Keratinocyte (primary cell): Measurements from ENCODE around the gene RB1. TPM values are rescaled to one million over a fixed set of nuclear protein-coding genes. Genes with fewer than 3 reads are reported as not detected.

ENCODE experiments used
- DNase-seq: peaks from one replicate; pipeline ENCODE4 v3.0.0-alpha.2; 2011; ENCODE audit warnings: low read depth, missing footprints, low spot score
- FAIRE-seq: peaks from 2 replicates; lab custom pipeline; 2011; peaks lifted over from hg19 to GRCh38; lab: Jason Lieb, UNC
- H2AFZ ChIP-seq: 2 replicates; pipeline ENCODE4 v1.6.0; 2012; ENCODE audit warnings: low read length, control low read depth, inconsistent platforms; ENCODE audit not compliant: control insufficient read depth
- H3K27ac ChIP-seq: 2 replicates; pipeline ENCODE4 v1.5.1; 2011; ENCODE audit warnings: low read length; ENCODE audit not compliant: control insufficient read depth, insufficient read depth
- H3K27me3 ChIP-seq: 3 replicates; pipeline ENCODE4 v1.6.0; 2011; ENCODE audit warnings: low read length; ENCODE audit not compliant: control insufficient read depth, insufficient read depth; ENCODE audit errors: extremely low read depth
- H3K36me3 ChIP-seq, 2 experiments: 2 replicates in 1 of 2; 3 replicates in 1 of 2; pipeline ENCODE4 v1.5.1; 2011; ENCODE audit warnings: low read length in 2 of 2, mild to moderate bottlenecking in 1 of 2; ENCODE audit not compliant: control insufficient read depth in 2 of 2, insufficient read depth in 2 of 2; ENCODE audit errors: extremely low read depth in 1 of 2
- H3K4me1 ChIP-seq: 3 replicates; pipeline ENCODE4 v1.5.1; 2011; ENCODE audit warnings: low read length; ENCODE audit not compliant: control insufficient read depth, insufficient read depth; ENCODE audit errors: extremely low read depth
- H3K4me2 ChIP-seq: 3 replicates; pipeline ENCODE4 v1.6.0; 2011; ENCODE audit warnings: low read depth, low read length; ENCODE audit not compliant: control insufficient read depth, insufficient read depth; ENCODE audit errors: extremely low read depth
- H3K4me3 ChIP-seq, 3 experiments: fragments of 200-600 bp in 1 of 3; sonication (generic) in 1 of 3; 2 replicates in 2 of 3; 3 replicates in 1 of 3; pipeline ENCODE4 v1.5.1; 2011 to 2016; ENCODE audit warnings: low read length in 3 of 3, mild to moderate bottlenecking in 3 of 3, control low read depth in 2 of 3, inconsistent platforms in 1 of 3, low read depth in 1 of 3, mixed read lengths in 1 of 3, mixed run types in 1 of 3, moderate library complexity in 1 of 3; ENCODE audit not compliant: control insufficient read depth in 2 of 3, insufficient read depth in 2 of 3; ENCODE audit errors: extremely low read depth in 1 of 3
- H3K79me2 ChIP-seq: 2 replicates; pipeline ENCODE4 v1.6.0; 2012; ENCODE audit warnings: low read length; ENCODE audit not compliant: control insufficient read depth, insufficient read depth
- H3K9ac ChIP-seq: 3 replicates; pipeline ENCODE4 v1.6.0; 2011; ENCODE audit warnings: low read length; ENCODE audit not compliant: control insufficient read depth, insufficient read depth; ENCODE audit errors: extremely low read depth
- H3K9me1 ChIP-seq: 3 replicates; pipeline ENCODE4 v1.6.0; 2011; ENCODE audit warnings: low read length; ENCODE audit not compliant: control insufficient read depth, insufficient read depth; ENCODE audit errors: extremely low read depth
- H3K9me3 ChIP-seq: 2 replicates; pipeline ENCODE4 v1.5.1; 2012; ENCODE audit warnings: low read depth, low read length; ENCODE audit not compliant: control insufficient read depth
- H4K20me1 ChIP-seq: 3 replicates; pipeline ENCODE4 v1.6.0; 2011; ENCODE audit warnings: low read length; ENCODE audit not compliant: control insufficient read depth, insufficient read depth; ENCODE audit errors: extremely low read depth
- EZH2 ChIP-seq: IDR thresholded peaks from one replicate; pipeline ENCODE4 v1.6.1; 2012; ENCODE audit warnings: inconsistent platforms, mild to moderate bottlenecking, low read length, moderate library complexity
- dilution Hi-C: fragments of 300-500 bp; cut with MboI; formaldehyde crosslinking; loops from one replicate; pipeline ENCODE4 v1.7.0; 2020; ENCODE audit warnings: low sequenced_read_pairs; ENCODE audit not compliant: extremely low pct_ligation_motif_present
- polyA plus RNA-seq, 5 experiments: library from polyadenylated mRNA; depleted of rRNA in 3 of 5; stranded (reverse) in 3 of 5; stranded (forward) in 1 of 5; unstranded in 1 of 5; fragments of >200 nt; gene quantifications; 1 replicate in 1 of 5; 2 replicates in 3 of 5; 3 replicates in 1 of 5; pipeline versions ENCODE4 v1.2.1 to v1.2.3, GENCODE V29; 2011 to 2012; ENCODE audit warnings: missing spikeins in 2 of 5, low read depth in 1 of 5, low replicate concordance in 1 of 5
- TF ChIP-seq, protein P1 (sequence below), 3 experiments: IDR thresholded peaks in 1 of 3; conservative IDR thresholded peaks in 1 of 3; optimal IDR thresholded peaks in 1 of 3; 2 replicates in 2 of 3; 3 replicates in 1 of 3; pipeline versions ENCODE3 to v1.5.1; 2011; ENCODE audit warnings: low read length in 3 of 3, mild to moderate bottlenecking in 3 of 3, moderate library complexity in 2 of 3, control low read depth in 1 of 3, inconsistent platforms in 1 of 3; ENCODE audit not compliant: insufficient read depth in 2 of 3; ENCODE audit errors: extremely low read depth in 1 of 3

Gene RB1
- polyA plus RNA-seq, 1 donor (not counting 4 experiments of a cell fraction or from before 2014, with no cell fraction given), result 22.4 TPM

DNA sequence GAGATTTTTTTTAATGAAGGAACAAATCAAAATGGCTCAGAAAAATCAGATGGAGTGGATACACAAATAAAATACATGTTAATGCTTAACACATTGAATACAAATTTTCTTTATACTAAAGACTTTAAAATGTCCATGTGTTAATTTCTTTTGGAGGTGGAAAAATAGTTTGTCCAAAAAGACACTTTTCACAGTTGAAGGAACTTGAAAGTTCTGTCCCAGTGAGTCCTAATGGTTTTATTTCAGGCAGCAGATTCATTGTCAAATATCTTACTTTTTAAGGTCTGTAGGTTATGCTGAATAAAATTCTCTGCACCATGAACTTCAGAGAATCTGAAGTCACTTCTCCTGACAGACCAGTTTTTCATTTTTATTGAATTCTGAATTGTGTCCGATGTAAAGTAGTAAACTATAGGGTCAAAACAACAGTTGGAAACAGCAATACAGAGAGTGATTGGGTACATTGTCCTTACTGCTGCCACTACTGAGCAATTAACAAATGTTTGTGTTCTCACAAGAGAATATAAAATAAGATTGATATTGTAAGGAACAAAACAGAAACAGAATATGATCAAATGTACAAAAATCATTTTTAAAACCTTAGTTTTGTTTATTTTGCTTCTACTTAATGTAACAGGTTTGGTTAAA lies 107.7 kb downstream of the RB1 start:
- peaks cover 33% of the 10 kb centered on the region for H3K79me2 ChIP-seq

DNA sequence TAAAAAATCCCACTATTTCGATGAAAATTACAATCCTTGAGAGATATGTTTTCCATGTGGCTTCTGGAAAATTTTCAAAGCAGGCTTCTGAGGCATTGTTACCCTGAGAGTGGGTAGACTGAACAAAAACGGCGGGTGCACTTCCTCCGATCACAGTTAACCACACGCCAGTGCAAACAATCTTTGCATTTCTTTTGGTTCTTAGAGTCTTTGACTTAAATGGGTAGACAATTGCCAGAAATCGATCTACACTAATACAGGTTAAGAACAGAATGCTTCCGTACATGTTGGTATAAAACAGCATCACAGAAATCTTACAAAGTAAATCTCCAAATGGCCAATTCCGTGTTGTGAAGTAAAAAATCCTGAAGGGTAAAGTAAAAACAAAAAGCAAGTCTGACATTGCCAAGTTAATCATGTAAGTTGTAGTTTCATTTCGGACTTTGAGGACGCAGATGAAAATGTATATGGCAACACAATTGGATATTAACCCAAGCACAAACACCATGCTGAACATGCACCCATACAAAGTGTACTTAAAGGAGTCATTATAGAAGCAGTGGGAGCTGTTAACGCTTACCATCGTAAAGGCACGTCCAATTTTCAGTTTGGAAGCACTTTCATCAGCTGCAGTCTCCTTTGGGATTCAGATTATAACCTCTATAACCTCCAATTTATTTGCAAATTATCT lies 108.4 kb downstream of the RB1 start:
- H3K9me3 ChIP-seq, result no peaks in the 10 kb centered on the region
- dilution Hi-C loops, result no loop called here
- no peaks in the 10 kb centered on the region for H4K20me1 ChIP-seq
- H3K9ac ChIP-seq, result peak overlapping the region; percentile 78
- DNase-seq (no peak), FAIRE-seq (peak; percentile 78)
- peaks cover 6% of the 10 kb centered on the region for H3K4me1 ChIP-seq
- H3K27me3 ChIP-seq, result no peaks in the 10 kb centered on the region
- no peaks in the 10 kb centered on the region for H3K9me1 ChIP-seq
- no peaks in the 10 kb centered on the region for H3K36me3 ChIP-seq
- peak overlapping the region; percentile 89 for H3K4me2 ChIP-seq
- peak overlapping the region; percentile 56 to 84 (median 76) for H3K4me3 ChIP-seq
- no peak for TF ChIP-seq EZH2
- TF ChIP-seq, protein P1, sequence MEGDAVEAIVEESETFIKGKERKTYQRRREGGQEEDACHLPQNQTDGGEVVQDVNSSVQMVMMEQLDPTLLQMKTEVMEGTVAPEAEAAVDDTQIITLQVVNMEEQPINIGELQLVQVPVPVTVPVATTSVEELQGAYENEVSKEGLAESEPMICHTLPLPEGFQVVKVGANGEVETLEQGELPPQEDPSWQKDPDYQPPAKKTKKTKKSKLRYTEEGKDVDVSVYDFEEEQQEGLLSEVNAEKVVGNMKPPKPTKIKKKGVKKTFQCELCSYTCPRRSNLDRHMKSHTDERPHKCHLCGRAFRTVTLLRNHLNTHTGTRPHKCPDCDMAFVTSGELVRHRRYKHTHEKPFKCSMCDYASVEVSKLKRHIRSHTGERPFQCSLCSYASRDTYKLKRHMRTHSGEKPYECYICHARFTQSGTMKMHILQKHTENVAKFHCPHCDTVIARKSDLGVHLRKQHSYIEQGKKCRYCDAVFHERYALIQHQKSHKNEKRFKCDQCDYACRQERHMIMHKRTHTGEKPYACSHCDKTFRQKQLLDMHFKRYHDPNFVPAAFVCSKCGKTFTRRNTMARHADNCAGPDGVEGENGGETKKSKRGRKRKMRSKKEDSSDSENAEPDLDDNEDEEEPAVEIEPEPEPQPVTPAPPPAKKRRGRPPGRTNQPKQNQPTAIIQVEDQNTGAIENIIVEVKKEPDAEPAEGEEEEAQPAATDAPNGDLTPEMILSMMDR (optimal IDR thresholded peaks at IDR 0.05 in 1 of 3, IDR thresholded peaks at IDR 0.05 in 1 of 3, conservative IDR thresholded peaks at IDR 0.05 in 1 of 3; ENCODE audit: extremely low read depth in 1 of 3, insufficient read depth in 2 of 3, low read length in 3 of 3), result no peak
- H3K79me2 ChIP-seq, result peaks cover 33% of the 10 kb centered on the region
- peak overlapping the region; percentile 80 for H3K27ac ChIP-seq
- no peak overlapping the region for H2AFZ ChIP-seq

More for the DNA sequence above, 107.7 kb downstream of the RB1 start:
- Histone ChIP-seq H4K20me1 (no peaks in the 10 kb centered on the region), H3K4me2 (peak overlapping the region; percentile 89), H3K4me1 (peaks cover 9% of the 10 kb centered on the region), H3K9ac (peak overlapping the region; percentile 78), H3K4me3 (peak overlapping the region; percentile 56 to 84 (median 76)), H3K9me3 (no peaks in the 10 kb centered on the region), H3K27ac (peak overlapping the region; percentile 80), H3K27me3 (no peaks in the 10 kb centered on the region), H3K36me3 (no peaks in the 10 kb centered on the region), H3K9me1 (no peaks in the 10 kb centered on the region), H2AFZ (no peak overlapping the region)
- dilution Hi-C loops, result no loop called here
- no peak for TF ChIP-seq EZH2
- TF ChIP-seq, protein P1 (optimal IDR thresholded peaks at IDR 0.05 in 1 of 3, IDR thresholded peaks at IDR 0.05 in 1 of 3, conservative IDR thresholded peaks at IDR 0.05 in 1 of 3; ENCODE audit: extremely low read depth in 1 of 3, insufficient read depth in 2 of 3, low read length in 3 of 3), result no peak
- FAIRE-seq (no peak), DNase-seq (no peak)
